ENCODE measurements around the gene ETV4.

- TF ChIP-seq, protein P1, sequence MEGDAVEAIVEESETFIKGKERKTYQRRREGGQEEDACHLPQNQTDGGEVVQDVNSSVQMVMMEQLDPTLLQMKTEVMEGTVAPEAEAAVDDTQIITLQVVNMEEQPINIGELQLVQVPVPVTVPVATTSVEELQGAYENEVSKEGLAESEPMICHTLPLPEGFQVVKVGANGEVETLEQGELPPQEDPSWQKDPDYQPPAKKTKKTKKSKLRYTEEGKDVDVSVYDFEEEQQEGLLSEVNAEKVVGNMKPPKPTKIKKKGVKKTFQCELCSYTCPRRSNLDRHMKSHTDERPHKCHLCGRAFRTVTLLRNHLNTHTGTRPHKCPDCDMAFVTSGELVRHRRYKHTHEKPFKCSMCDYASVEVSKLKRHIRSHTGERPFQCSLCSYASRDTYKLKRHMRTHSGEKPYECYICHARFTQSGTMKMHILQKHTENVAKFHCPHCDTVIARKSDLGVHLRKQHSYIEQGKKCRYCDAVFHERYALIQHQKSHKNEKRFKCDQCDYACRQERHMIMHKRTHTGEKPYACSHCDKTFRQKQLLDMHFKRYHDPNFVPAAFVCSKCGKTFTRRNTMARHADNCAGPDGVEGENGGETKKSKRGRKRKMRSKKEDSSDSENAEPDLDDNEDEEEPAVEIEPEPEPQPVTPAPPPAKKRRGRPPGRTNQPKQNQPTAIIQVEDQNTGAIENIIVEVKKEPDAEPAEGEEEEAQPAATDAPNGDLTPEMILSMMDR (conservative IDR thresholded peaks at IDR 0.05 in 1 of 2, IDR thresholded peaks at IDR 0.05 in 1 of 2; ENCODE audit: low read depth in 1 of 2, low read length in 2 of 2) = no peak
- no peak for TF ChIP-seq EZH2 (IDR thresholded peaks at IDR 0.05; ENCODE audit: low read length, missing control alignments)
These were observed 37.2 kb upstream of the ETV4 start for GRCh38 chr17:43583332-43583731.

Data from fibroblast of lung (primary cell).